ENCODE results near the gene BCL11B. TPM values are rescaled to one million over a fixed set of nuclear protein-coding genes. Genes with fewer than 3 reads are reported as not detected.

Gene BCL11B
- total and polyA plus RNA-seq, 4 donors = 0.04 to 0.42 (median 0.16) TPM

DNA sequence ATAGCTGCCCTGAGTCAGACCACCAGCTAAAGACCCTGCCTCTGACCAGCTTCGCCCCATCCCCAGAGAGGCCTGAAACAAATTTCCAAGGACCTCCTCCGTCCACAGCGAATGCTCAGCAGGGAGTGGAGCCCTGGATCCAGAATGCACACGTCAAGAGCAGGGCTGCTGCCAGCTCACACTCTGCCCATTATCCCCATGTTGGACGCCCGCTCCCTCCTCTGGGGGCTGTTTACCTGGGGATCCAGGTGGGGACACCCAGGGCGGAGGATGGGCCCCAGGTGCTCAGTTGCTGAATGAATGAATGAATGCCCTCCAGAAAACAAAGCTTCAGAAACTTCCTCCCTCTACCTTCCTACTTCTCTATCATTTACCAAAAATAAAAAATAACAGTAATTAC, 18.1 kb downstream of the BCL11B start:
- Histone ChIP-seq H3K4me3 (ENCODE audit: low read depth in 1 of 3, low read length in 3 of 3) (no peak overlapping the region), H3K9ac (ENCODE audit: low read depth in 1 of 2, low read length in 2 of 2) (no peak overlapping the region), H3K4me1 (ENCODE audit: control insufficient read depth in 4 of 4, insufficient read depth in 4 of 4, low read length in 3 of 4) (no peaks in the 10 kb centered on the region), H3K27ac (ENCODE audit: low read depth in 1 of 2, low read length in 2 of 2) (no peak overlapping the region), H3K27me3 (ENCODE audit: control insufficient read depth in 4 of 4, insufficient read depth in 4 of 4, low read length in 3 of 4) (peaks cover 0 to 3% (median 3%) of the 10 kb centered on the region in 4 donors), H3K9me3 (ENCODE audit: control insufficient read depth in 4 of 4, low read length in 3 of 4) (no peaks in the 10 kb centered on the region), H3K36me3 (ENCODE audit: control insufficient read depth in 4 of 4, insufficient read depth in 3 of 4, low read depth in 1 of 4, low read length in 3 of 4) (no peaks in the 10 kb centered on the region)
- 77% methylated on average over 7 of the region's 7 CpGs for WGBS
- TF ChIP-seq HNF4G (IDR thresholded peaks at IDR 0.05) (no peak), JUND (IDR thresholded peaks at IDR 0.05) (no peak), ATF3 (IDR thresholded peaks at IDR 0.05) (no peak), RXRA (IDR thresholded peaks at IDR 0.05) (no peak), TAF1 (conservative IDR thresholded peaks at IDR 0.05) (no peak), HNF4A (conservative IDR thresholded peaks at IDR 0.05) (no peak), NR2F2 (IDR thresholded peaks at IDR 0.05) (no peak), FOXA1 (IDR thresholded peaks at IDR 0.05) (no peak), REST (IDR thresholded peaks at IDR 0.05) (no peak), MAX (IDR thresholded peaks at IDR 0.05) (no peak), FOXA2 (IDR thresholded peaks at IDR 0.05) (no peak), GABPA (IDR thresholded peaks at IDR 0.05 in 1 of 2, conservative IDR thresholded peaks at IDR 0.05 in 1 of 2) (no peak), YY1 (IDR thresholded peaks at IDR 0.05) (no peak), RAD21 (IDR thresholded peaks at IDR 0.05) (no peak), SP1 (IDR thresholded peaks at IDR 0.05) (no peak), EGR1 (IDR thresholded peaks at IDR 0.05; ENCODE audit: low read depth in 2 of 2) (no peak)
- TF ChIP-seq, protein P1, sequence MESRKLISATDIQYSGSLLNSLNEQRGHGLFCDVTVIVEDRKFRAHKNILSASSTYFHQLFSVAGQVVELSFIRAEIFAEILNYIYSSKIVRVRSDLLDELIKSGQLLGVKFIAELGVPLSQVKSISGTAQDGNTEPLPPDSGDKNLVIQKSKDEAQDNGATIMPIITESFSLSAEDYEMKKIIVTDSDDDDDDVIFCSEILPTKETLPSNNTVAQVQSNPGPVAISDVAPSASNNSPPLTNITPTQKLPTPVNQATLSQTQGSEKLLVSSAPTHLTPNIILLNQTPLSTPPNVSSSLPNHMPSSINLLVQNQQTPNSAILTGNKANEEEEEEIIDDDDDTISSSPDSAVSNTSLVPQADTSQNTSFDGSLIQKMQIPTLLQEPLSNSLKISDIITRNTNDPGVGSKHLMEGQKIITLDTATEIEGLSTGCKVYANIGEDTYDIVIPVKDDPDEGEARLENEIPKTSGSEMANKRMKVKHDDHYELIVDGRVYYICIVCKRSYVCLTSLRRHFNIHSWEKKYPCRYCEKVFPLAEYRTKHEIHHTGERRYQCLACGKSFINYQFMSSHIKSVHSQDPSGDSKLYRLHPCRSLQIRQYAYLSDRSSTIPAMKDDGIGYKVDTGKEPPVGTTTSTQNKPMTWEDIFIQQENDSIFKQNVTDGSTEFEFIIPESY (IDR thresholded peaks at IDR 0.05) = no peak
- TF ChIP-seq, protein P2, sequence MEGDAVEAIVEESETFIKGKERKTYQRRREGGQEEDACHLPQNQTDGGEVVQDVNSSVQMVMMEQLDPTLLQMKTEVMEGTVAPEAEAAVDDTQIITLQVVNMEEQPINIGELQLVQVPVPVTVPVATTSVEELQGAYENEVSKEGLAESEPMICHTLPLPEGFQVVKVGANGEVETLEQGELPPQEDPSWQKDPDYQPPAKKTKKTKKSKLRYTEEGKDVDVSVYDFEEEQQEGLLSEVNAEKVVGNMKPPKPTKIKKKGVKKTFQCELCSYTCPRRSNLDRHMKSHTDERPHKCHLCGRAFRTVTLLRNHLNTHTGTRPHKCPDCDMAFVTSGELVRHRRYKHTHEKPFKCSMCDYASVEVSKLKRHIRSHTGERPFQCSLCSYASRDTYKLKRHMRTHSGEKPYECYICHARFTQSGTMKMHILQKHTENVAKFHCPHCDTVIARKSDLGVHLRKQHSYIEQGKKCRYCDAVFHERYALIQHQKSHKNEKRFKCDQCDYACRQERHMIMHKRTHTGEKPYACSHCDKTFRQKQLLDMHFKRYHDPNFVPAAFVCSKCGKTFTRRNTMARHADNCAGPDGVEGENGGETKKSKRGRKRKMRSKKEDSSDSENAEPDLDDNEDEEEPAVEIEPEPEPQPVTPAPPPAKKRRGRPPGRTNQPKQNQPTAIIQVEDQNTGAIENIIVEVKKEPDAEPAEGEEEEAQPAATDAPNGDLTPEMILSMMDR (IDR thresholded peaks at IDR 0.05; ENCODE audit: low read depth, low read length, missing input control) = no peak
- no peak for DNase-seq (ENCODE audit: low spot score)

Data from liver (tissue), 9 donors.